HG03520 (cell line): ENCODE measurements around the gene CAMTA1.

Experiments
- ATAC-seq: cut with Tn5 transposase; IDR thresholded peaks from one replicate; pipeline ENCODE4 v1.9.1; 2021; ENCODE audit warnings: mild to moderate bottlenecking, moderate library complexity; ENCODE audit not compliant: unreplicated experiment

Gene CAMTA1

DNA sequence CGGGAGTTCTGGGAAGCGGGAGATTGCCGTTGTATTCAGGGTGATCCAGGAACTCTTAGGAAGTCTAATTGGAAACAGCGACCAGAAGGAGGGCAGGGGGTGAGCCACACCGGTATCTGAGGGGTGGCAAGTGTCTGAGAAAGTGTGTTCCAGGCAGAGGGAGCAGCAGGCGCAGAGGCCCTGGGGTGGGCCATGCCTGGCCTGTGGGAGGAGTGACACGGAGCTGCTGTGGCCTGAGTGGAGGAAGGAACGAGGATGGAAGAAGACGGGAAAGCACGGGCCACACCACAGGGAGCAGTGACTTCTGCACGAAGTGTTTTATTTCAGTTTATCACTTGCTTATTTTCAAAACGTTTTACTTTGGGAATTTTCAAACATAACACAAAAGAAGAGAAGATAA, 1010.2 kb downstream of the CAMTA1 start:
- ATAC-seq: no peak

DNA sequence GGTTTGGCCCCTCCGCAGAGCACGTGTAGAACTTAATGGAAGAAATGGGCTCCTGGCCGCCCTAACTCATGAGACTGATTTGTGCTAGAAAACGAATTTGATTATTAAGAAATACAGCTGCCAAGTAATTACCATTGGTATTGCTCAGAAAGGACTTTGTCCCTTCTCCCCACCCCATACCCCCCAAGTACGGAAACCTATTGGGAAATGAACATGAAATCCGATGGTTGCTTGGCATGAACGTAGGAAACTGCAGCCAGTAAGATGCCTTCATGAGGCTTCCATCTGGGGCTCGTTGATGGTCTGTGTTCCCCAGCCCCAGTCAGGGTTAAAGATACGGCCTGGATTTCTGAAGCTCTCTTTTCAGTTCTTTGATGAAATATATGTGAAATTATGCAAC, 1020.2 kb downstream of the CAMTA1 start:
- ATAC-seq: no peak

DNA sequence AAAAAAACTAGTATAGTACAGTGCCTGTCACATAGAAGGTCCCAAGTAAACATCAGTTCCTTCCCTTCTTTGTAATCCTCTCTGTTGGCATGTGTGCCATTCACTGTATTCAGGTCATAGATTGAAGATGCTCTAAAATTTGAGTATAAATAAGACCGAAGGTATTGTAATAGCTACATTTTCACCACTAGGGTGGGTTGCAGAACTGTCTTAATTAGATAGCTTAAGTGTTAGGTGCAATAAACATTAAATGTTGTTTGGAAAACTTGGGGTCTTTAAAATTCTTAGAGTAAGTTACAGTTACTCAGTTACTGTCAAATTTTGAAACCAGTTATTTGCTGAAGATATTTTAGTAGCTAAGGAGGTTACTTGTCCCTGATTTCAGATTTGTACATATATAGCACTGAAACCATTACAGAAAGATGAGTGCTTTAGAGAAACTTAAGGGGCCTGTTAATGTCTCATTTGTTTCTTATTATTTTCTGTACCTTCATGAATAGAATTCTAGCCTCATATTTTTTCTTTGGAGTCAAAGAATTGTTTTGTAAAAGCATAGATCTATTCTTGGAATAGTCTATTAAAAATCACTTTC, 1023.1 kb downstream of the CAMTA1 start:
- ATAC-seq: no peak

GRCh38 chr1:7809742-7810141, 1024.5 kb downstream of the CAMTA1 start:
- no peak for ATAC-seq

DNA sequence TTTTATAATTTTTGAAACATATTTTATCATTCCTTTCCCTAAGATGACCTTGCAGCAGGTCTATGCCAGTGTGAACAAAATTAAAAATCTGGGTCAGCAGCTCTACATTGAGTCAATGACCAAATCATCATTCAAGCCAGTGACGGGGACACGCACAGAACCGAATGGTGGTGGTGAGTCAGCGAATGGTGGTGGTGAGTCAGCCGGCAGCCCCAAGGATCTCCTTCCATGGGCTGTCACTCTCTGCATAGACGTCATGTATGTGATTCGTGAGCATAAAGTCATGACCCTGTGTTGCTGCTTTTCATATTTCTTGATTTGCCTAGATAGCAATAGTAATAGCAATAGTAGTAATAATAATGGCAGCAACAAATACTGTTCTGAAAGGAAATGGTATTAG, 1025.1 kb downstream of the CAMTA1 start:
- ATAC-seq: no peak

DNA sequence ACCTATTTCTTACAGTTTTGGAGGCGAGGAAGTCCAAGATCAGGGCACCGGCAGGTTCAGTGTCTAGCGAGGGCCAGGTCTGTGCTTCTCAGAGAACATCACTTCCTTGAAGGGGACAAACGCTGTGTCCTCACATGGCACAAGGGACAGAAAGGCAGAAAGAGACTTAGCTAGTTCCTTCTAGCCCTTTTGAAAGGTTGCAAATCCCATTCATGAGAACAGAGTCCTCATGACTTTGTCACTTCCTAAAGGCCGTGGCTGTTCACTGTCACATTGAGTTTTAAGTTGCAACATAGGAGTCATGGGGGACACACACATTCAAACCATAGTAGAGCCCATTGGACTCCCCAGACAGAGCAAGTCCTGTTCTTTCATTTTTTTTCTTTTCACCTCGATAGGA, 1026.2 kb downstream of the CAMTA1 start:
- ATAC-seq: no peak

DNA sequence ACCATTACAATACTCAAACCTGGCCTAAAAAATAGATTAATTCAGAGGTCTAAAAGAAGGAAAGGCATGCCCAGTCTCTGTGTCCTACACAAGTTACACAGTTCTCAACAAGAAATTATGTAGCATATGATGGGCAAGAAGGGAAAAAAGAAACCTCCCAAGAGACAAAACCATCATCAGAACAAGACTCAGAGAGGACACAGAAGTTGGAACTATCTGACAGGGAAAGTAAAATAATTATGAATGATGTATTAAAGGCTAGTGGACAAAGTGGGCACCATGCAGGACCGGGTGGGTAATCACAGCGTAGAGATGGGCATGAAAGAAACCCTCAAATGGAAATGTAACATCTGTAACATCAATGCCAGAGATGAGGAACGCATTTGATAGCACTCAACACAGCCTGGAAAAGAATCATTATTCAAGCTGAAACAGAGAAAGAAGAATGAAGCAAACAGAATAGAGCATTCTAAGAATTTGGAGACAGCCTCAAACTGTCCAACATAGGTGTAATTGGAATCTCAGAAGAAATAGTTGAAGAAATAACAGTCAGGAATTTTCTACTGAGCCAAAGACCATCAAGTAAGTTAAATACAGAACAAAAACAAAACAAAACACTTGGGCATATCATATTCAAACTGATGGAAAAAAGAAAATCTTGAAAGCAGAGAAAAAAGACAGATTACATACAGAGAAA, 1028.6 kb downstream of the CAMTA1 start:
- ATAC-seq: no peak
